SHP77 treated with DMSO at 0.1 percent for 48 hours (cell line): ENCODE data around the gene PLA2G6.
A peak's percentile ranks its signal among the peaks of the same experiment; 100 is the strongest.
"Not testable (repeated sequence)": the region's sequence is repeated elsewhere in the genome, so short reads cannot be mapped to it uniquely, and the experiment has no call there.

Experiments
- DNase-seq: peaks from one replicate; lab custom pipeline; 2025; lab: John Stamatoyannopoulos, UW

Gene PLA2G6

DNA sequence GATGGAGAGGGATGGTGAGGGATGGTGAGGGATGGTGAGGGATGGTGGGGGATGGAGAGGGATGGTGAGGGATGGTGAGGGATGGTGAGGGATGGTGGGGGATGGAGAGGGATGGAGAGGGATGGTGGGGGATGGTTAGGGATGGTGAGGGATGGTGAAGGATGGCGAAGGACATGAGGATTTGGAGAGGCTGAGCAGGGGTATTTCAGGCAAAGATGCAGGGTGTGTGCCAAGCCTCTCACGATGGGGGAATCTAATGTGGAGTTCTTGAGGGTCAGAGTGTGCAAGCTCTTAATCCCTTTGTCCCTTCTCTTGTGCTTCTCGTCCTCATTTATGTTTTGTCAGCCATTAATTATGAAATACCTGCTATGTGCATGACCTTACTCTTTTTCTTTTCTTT lies 7.5 kb upstream of the PLA2G6 start:
- no peak for DNase-seq

DNA sequence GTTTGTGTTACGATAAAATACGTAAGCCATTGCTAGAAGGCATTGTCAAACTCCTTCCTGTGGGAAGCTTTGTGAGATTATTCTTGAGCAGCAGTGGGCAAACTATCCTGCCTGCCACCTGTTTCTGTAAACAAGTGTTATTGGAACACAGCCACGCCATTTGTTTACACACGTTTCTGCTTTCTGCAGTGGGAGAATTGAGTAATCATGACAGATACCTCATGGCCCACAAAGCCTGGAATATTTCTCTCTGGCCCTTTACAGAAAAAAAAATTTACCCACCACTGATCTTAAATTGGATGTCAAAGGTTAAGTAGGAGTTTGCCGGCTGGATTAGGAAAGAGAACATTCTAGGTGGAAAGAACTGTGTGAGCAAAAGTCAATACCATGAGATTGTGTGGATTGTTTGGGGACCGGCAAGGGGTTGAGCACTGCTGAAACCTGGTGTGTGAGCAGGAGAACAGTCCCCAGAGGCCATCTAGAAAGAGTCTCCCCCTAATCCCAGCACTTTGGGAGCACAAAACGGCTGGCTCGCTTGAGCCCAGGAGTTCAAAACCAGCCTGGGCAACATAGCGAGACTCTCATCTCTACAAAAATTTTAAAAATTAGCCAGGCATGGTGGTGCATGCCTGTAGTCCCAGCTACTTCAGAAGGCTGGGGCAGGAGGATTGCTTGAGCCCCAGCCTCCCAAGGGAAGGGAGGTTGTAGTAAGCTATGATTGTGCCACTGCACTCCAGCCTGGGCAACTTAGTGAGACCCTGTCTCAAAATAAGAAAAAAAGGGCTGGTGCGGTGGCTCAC lies 6.0 kb upstream of the PLA2G6 start:
- DNase-seq, result no peak

DNA sequence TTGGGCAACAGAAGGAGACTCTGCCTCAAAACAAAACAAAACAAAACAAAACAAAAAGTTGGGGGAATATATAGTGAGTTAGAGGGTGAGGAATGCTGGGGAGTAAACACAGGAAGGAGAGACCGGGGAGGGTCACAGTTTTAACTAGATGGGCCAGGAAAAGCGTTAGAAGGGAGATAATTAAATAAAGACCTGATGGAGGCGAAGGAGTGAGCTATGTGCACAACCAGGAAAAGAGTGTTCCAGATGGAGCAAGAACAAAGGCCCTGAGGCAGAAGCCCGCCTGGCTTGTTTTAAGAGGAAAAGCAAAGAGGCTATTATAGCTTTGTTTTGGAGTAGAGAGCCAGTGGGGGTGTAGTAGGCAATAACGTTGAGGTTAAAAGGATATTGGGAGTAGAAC lies 4.8 kb upstream of the PLA2G6 start:
- no peak for DNase-seq

DNA sequence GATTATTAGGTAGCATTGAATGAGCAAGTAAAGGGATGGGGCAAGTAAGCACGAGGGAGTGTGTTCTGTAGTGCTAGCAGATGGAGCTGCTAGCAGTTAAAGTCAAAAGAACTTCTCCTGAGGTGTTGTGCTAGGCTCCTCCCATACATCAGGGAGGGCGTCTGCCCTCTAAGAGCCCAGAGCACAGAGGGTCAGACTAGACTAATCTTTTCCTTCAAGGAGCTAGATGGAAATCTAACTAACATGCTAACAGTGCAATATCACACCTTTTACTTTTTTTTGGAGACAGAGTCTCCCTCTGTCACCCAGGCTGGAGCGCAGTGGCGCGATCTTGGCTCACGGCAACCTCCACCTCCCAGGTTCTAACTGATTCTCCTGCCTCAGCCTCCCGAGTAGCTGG lies 3.2 kb upstream of the PLA2G6 start:
- DNase-seq, result no peak

DNA sequence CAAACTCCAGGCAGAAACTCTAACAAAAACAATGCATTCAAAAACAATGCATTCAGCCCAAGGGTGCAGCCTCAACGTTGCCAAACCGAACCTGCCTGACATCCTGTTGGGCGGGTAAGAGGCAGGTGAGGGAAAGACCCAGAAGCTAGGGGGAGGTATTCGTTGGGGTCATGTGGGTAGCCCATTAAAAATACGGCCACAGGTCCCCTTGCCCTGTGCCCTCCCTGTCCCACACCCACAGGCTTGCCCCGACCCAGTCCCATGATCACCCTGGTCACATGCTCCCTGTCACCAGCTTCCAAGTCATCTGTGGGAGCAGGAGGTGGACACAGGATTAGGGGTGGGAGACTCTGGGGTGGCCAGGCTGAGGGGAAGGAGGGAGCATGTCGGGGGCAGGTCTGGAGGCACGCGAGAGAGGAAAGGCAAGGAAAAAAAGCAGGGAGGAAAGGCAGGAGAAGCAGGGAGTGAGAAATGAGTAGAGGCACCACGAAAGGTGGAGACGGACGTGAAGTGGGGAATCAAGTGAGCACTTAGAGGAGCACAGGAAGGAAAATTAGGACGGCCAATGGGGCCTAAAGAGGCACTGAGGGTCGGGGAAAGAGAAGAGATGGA lies 683 bp downstream of the PLA2G6 start:
- no peak for DNase-seq

DNA sequence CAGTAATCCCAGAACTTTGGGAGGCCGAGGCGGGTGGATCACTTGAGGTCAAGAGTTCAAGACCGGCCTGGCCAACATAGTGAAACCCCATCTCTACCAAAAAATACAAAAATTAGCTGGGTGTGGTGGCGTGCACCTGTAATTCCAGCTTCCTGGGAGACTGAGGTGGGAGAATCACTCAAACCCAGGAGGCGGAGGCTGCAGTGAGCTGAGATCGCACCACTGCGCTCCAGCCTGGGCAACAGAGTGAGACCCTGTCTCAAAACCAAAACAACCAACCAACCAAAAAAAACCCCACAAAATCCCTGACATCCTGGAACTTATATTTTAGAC lies 3.1 kb downstream of the PLA2G6 start:
- not testable (repeated sequence) for DNase-seq

DNA sequence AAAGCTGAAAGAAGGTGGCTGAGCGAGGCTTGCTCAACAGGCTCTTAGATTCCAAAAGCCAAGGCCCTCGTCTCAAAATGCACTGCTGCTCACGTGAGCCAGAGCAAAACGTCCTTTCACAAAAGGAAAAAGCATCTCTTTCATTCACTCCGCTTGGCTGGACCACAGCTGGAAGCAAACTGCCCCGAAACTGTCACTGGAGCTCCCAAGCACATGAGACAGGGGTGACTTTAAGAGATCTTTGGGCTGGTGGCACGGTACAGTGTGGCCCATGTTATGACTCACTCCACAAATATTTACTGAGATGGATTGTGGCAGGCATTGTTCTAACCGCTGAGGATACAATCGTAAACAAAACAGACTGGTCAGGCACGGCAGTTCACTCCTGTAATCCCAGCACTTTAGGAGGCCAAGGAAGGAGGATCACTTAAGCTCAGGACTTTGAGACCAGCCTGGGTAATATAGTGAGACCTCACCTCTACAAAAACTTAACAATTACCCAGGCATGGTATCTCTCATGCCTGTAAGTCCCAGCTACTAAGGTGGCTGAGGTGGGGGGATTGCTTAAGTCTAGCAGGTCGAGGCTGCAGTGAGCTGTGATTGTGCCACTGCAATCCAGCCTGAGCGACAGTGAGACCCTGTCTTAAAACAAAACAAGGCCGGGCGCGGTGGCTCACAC lies 3.6 kb downstream of the PLA2G6 start:
- DNase-seq, result peak; percentile 36

DNA sequence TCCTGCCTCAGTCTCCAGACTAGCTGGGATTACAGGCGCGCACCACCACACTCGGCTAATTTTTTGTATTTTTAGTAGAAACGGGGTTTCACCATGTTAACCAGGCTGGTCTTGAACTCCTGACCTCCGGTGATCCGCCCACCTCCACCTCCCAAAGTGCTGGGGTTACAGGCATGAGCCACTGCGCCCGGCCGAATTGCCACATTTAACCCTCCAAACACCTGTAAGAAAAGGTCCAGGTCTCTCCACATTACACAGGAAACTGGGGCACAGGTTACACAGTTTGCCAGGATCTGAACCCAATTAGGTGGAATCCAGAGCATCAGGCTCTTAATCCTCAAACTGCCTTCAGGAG lies 4.1 kb downstream of the PLA2G6 start:
- not testable (repeated sequence) for DNase-seq

DNA sequence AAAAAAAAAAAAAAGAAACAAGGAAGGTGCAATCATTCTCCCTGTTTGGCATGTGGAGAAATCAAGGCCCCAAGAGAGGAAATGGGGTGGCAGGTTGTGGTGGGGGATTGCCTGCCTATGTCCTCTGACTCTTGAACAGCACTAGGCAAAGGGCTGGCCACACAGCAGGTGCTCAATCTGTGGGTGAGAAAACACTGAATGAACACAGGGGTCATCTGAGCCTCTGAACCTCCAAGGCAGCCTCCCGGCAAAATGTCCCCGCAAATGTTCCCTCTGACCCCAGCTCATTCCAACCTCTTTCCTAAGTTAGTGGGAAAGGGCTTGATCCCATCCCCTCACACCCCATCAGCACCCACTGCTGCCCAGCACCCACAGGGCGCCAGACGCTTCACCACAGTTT lies 4.6 kb downstream of the PLA2G6 start:
- DNase-seq, result no peak

DNA sequence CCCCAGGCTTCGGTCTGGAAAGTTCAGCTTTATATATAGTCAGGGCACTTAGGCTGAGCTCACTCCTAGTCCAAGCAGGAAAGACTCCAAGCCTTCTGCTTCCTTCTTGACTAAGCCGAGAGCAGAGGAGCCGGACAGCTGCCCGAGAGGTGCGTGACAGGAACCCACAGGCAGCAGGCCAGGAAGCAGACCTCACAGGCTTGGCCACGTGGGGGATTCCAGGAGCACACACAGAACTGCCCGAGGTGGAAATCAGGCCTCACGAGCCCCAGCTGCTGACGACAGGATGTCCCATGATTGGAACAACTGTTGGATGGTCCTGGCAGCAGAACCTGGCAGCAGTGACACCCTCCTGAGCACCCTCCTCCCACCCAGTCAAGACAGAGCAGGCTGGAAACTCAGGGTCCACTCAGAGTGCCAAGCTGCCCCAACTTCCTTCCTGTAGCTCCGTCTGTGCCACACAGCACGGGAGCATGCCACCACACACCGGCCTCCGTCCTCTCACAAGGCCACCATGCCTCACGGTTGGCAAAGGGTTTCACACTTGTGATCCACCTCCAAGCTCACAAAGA lies 5.4 kb downstream of the PLA2G6 start:
- peak; percentile 71 for DNase-seq

DNA sequence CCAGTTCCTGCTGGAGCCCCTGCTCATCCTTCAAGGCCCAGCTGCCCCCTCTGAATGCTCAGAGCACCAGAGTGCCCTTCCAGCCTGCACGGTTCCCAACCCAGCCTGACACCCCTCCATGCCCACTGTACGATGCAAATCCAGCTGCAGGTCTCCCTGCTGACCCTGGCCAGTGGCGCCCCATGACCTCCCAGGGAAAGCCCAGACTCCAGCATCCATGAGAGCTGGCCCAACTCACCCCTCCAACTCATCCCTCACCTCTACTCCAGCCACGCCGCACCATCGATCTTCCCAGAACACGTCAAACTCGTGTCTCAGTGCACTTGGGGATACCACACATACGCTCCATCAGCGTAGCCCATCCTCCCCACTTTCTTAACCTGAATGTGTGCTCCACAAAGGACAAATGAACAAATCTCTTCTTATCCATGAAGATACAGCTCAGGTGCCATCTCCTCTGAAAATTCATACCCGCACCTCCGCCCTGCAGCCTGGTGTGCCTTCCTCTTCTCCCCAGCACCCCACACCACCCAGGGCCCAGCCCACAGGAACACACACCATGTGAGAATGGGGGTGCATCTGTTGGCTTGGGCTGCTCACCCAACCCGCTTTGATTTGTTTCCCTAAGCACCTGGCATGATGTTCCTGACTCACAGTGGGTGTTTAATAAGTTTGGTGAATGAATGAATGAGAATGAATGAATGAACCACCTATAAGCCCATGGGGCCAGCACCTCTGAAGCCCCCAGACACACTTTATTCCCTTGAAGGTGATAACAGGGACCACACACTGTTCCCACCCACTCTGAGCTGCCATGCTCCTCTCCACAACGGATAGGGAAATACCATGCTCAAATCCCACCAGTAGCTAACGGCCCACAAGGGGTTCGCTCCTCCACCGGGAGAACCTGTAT lies 6.2 kb downstream of the PLA2G6 start:
- no peak for DNase-seq

DNA sequence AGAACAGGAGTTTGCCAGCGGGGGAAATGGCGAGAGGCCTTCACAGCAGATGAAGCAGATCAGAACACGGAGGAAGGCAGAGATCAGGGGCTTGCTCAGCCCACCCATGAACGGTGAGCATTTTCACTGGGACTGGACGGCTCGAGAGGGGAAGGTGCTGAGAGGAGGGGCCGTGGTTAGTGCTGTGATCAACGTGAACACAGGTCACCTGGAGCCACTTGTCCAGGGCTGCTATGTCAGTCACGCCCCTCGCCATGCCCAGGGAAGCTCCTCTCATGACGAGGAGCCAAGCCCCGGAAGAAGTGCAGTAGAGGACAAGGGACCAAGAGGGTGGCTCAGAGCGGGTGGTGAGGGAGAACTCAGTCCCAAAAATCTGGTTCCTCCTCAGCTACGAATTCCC lies 7.0 kb downstream of the PLA2G6 start:
- DNase-seq, result no peak

DNA sequence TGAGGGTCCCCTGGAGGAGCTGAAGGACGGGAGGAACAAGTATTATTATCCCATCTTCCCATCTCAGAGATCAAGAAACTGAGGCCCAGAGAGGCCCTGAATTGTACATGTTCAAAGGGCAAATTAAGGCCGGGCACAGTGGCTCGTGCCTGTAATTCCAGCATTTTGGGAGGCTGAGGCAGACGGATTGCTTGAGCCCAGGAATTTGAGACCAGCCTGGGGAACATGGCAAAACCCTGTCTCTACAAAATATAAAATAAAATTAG lies 8.1 kb downstream of the PLA2G6 start:
- DNase-seq, result no peak

DNA sequence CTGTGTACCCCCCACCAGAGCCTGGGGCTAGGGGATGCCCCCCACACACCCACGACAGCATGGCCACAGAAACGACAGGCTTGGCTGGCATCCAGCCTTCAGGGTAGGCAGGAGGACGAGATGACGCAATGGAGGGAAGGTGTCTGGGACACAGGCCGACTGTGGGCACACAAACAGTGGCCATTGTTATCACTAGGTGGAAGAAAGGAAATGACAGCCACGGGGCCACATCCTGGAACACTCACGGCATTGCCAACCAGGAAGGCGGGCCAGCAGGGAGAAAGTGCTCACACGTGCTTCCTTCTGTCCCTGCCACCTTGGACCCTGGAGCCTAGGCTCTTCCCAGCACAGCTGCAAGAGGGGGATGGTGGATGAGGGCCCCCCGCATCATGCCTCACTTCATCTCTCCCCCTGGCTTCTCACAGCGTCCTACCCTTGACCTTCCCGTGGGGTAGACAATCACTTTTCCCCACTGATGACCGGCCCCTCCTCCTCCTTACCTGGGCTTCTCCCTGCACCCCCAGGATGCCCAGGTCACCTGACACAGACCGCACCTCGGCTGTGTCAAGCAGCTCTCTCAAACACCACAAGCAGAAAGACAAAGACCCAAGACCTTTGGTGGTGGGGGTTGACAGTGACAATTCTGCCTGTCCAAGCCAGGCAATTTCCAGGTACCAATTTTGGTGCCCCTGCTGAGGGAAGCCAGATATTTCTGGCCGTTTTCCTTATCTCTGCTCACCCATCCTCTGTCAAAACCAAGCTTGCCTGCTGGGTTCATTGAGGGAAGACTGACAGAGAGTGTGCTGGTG lies 8.6 kb downstream of the PLA2G6 start:
- DNase-seq, result peak; percentile 67

DNA sequence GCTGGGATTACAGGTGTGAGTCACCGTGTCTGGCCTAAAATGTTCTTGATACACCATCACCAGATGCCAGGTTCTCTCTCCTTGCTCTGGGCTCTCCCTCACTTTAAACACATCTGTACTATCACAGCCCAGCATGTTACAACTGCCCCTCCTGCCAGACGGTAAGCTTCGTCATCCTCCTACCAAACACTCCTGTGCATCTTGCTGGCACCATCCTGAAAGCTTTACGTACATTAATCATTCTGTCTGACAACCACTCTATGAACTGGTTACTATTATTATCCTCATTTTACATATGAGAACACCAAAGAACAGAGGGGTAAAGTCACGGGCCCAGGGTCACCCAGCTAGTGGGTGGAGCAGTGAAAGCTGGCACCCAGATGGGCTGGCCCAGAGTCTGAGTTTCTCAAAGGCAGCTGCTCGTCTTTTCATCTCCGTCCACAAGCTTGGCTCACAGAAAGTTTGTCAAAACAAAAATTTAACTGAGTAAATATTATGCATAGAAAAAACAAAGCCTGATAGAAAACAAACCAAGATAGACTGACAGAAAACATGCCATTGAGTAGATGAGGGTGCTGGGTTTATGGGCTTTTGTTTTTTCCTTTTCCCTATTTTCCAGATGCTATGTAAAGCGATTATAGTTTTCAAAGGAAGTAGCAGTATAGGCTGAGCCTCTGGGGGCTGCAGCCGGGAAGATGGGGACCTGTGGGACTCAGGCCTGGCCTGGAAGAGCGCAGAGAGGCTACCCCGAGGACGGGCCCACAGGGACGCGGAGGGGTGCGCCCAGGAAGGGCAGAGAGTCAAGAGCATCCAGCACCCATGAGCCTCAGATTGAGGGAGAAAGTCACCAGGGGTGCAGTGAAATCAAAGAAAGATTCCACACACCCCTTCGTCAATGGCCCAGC lies 9.5 kb downstream of the PLA2G6 start:
- peak; percentile 71 for DNase-seq

DNA sequence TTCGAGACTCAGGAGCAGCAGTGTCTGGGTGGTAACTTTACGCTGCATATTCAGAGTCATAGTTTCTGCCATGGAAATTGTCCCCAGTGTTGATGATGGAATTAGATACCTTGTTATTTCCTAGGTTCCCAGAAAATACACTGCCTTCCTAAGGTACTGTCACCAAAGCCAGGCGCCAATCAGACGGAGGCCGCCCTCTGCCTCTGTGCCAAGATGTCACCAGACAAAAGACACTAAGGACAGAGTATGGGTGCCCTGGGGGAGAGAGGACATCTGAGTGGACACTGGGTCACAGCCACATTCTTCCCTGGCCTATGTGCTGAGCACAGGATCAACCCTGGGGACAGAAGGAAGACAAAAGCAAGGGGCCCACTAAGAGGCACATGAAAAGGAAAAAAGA lies 11.2 kb downstream of the PLA2G6 start:
- DNase-seq, result no peak

DNA sequence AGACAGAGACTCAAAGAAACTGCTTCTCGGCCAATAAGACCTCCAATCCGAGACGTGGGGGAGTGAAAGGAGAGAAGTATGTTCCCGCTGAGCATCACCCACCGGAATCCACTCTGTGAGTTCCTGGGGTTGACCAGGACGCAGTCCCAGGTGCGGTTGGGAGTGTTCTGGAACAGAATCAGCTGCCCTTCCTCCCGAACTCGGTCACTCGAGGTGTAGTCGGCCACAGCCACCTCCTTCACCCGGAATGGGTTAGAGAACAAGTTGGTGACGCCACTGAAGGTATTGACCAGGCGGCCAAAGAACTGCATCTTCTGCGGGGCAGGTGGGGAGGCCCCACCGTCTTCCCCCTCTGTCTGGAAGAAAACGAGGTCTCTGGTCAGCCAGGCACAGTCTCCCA lies 12.5 kb downstream of the PLA2G6 start:
- no peak for DNase-seq

DNA sequence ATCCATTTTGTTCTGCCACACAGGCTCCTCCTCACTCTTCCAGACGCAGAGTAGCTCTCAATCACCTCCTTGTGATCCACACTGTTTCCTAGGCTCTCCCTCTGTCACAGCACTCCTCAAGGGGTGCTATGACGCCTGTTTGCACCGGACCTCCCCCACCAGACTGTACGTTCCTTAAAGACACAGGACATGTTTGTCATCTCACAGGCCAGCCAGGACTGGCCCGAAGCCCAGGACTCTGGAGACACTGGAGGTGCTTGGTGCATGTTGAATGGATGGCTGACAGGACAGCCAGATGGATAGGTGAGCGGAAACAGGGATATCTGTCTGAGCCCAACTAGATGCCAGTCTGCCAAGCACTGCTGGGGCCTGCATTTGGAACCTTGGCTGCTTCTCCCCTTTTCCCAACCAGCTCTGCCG lies 13.6 kb downstream of the PLA2G6 start:
- DNase-seq, result no peak

DNA sequence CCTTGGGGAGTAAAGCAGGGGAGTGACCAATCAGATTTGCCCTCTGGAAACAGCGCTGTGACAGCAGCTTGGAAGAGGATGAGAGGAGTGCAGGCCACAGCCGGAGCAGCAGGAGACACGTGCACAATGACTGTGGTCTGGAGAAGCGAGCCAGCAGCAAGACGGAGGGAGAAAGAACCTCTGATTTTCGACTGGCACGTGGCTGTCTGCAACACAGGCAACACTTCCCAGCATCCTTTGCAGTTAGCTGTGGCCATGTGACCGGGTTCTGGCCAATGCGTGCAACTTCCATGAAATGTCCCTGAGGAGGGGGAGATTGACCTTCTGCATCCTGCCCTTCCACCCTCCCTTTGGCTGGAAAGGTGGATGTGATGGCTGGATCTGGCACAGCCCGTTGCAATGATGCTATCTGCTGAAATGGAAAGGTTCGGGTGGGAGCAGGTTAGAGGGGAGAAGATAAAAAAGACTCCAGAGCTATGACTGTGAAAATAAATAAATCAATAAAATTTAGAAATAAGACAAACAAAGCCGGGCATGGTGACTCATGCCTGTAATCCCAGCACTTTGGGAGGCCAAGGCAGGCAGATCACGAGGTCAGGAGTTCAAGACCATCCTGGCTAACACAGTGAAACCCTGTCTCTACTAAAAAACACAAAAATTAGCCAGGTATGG lies 15.6 kb downstream of the PLA2G6 start:
- no peak for DNase-seq

DNA sequence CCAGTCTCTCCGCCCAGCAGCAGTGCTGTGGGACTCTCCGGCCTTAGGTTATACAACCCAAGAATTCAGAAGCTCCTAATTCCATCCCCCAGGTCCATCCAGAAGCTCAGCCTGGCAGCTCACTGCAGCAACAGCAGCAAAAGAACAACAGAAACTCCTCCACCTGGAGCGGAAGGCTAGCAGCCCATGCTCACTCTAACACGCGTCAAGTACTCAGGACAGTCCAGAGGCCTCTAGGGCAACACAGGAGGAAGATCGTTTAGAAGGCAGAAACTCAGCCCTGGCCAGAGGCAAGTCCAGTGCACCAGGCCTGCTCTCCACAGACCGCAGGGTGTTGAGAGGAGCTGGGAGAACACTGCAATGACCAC lies 17.1 kb downstream of the PLA2G6 start:
- no peak for DNase-seq
